Trophoblast cell (in vitro differentiated cells and primary cell): ENCODE measurements around the gene P2RY12.

Experiments used
- DNase-seq, 2 donors: peaks; one replicate each; pipeline ENCODE4 v3.0.0-alpha.2; 2016
- H2AFZ ChIP-seq: 2 replicates; pipeline ENCODE4 v1.6.1; 2013; ENCODE audit warnings: low read length, moderate library complexity, mild to moderate bottlenecking; ENCODE audit not compliant: insufficient read depth, poor library complexity
- H2AK5ac ChIP-seq: 2 replicates; pipeline ENCODE4 v1.6.1; 2013; ENCODE audit warnings: mild to moderate bottlenecking, low read length
- H2BK120ac ChIP-seq: 2 replicates; pipeline ENCODE4 v1.6.1; 2013; ENCODE audit warnings: low read length, mild to moderate bottlenecking, moderate library complexity; ENCODE audit not compliant: insufficient read depth, poor library complexity
- H2BK12ac ChIP-seq: 2 replicates; pipeline ENCODE4 v1.6.1; 2013; ENCODE audit warnings: mild to moderate bottlenecking, low read length, moderate library complexity
- H2BK5ac ChIP-seq: 2 replicates; pipeline ENCODE4 v1.6.1; 2013; ENCODE audit warnings: low read length, low read depth, moderate library complexity, mild to moderate bottlenecking; ENCODE audit not compliant: poor library complexity
- H3K14ac ChIP-seq: 2 replicates; pipeline ENCODE4 v1.6.1; 2013; ENCODE audit warnings: mild to moderate bottlenecking, low read length
- H3K18ac ChIP-seq: 2 replicates; pipeline ENCODE4 v1.6.1; 2013; ENCODE audit warnings: mild to moderate bottlenecking, low read length
- H3K23ac ChIP-seq: 2 replicates; pipeline ENCODE4 v1.6.1; 2013; ENCODE audit warnings: low read length
- H3K27ac ChIP-seq: 2 replicates; pipeline ENCODE4 v1.5.1; 2013; ENCODE audit warnings: low read depth, mild to moderate bottlenecking, inconsistent platforms, low read length, moderate library complexity
- H3K27me3 ChIP-seq: 2 replicates; pipeline ENCODE4 v1.6.1; 2013; ENCODE audit warnings: inconsistent platforms, mild to moderate bottlenecking, low read length, moderate library complexity; ENCODE audit not compliant: insufficient read depth
- H3K36me3 ChIP-seq, 2 experiments: 1 replicate in 1 of 2; 2 replicates in 1 of 2; pipeline ENCODE4 v1.6.1; 2013; ENCODE audit warnings: low read length in 2 of 2, mild to moderate bottlenecking in 2 of 2, moderate library complexity in 1 of 2; ENCODE audit not compliant: insufficient read depth in 2 of 2, control insufficient read depth in 1 of 2
- H3K4ac ChIP-seq: 2 replicates; pipeline ENCODE4 v1.6.1; 2013; ENCODE audit warnings: low read depth, mild to moderate bottlenecking, low read length, moderate library complexity
- H3K4me1 ChIP-seq, 2 experiments: 1 replicate in 1 of 2; 2 replicates in 1 of 2; pipeline ENCODE4 v1.6.1; 2013; ENCODE audit warnings: low read length in 2 of 2, mild to moderate bottlenecking in 2 of 2, moderate library complexity in 1 of 2; ENCODE audit not compliant: insufficient read depth in 2 of 2, control insufficient read depth in 1 of 2
- H3K4me2 ChIP-seq: 2 replicates; pipeline ENCODE4 v1.6.1; 2013; ENCODE audit warnings: inconsistent platforms, mild to moderate bottlenecking, low read length, moderate library complexity
- H3K4me3 ChIP-seq: 2 replicates; pipeline ENCODE4 v1.5.1; 2013; ENCODE audit warnings: mild to moderate bottlenecking, low read depth, low read length, inconsistent platforms
- H3K79me1 ChIP-seq: one replicate; pipeline ENCODE4 v1.6.1; 2013; ENCODE audit warnings: low read length
- H3K79me2 ChIP-seq: 2 replicates; pipeline ENCODE4 v1.6.1; 2013; ENCODE audit warnings: low read length, mild to moderate bottlenecking; ENCODE audit not compliant: control insufficient read depth, insufficient read depth, poor library complexity
- H3K9ac ChIP-seq: 2 replicates; pipeline ENCODE4 v1.6.1; 2013; ENCODE audit warnings: mild to moderate bottlenecking, low read length
- H3K9me3 ChIP-seq: 2 replicates; pipeline ENCODE4 v1.6.1; 2013; ENCODE audit warnings: low read depth, mild to moderate bottlenecking, control low read depth, inconsistent platforms, low read length; ENCODE audit not compliant: insufficient read depth
- H4K12ac ChIP-seq: 2 replicates; pipeline ENCODE4 v1.6.1; 2013; ENCODE audit warnings: low read depth, mild to moderate bottlenecking, low read length, moderate library complexity
- H4K8ac ChIP-seq: 2 replicates; pipeline ENCODE4 v1.6.1; 2013; ENCODE audit warnings: low read depth, mild to moderate bottlenecking, low read length, moderate library complexity
- H4K91ac ChIP-seq: one replicate; pipeline ENCODE4 v1.6.1; 2013; ENCODE audit warnings: low read depth, mild to moderate bottlenecking, low read length, moderate library complexity
- WGBS: extraction: QIAGEN DNeasy Blood & Tissue Kit; methylation state at CpG from one replicate; pipeline ENCODE4 v1.1.7; 2013; ENCODE audit warnings: missing lambda C conversion rate; ENCODE audit not compliant: insufficient read length, insufficient coverage; ENCODE audit errors: extremely low coverage; 5-methylcytosine and 5-hydroxymethylcytosine counted together

Gene P2RY12

GRCh38 chr3:151421938-151422337 lies 37.4 kb upstream of the P2RY12 start:
- Histone ChIP-seq H3K79me2 (no peaks in the 10 kb centered on the region), H3K27me3 (no peaks in the 10 kb centered on the region), H3K9ac (no peak overlapping the region), H4K8ac (no peak overlapping the region), H3K9me3 (no peaks in the 10 kb centered on the region), H3K27ac (no peak overlapping the region), H3K14ac (no peak overlapping the region), H2BK12ac (no peak overlapping the region), H3K23ac (no peak overlapping the region), H2BK120ac (no peak overlapping the region), H3K4me1 (peaks cover 0 to 2% of the 10 kb centered on the region in 2 experiments), H3K18ac (no peak overlapping the region), H4K91ac (no peak overlapping the region), H2AFZ (no peak overlapping the region), H2AK5ac (no peak overlapping the region), H3K4me3 (no peak overlapping the region), H3K4me2 (no peak overlapping the region), H3K36me3 (peaks cover 6 to 17% of the 10 kb centered on the region in 2 experiments), H2BK5ac (no peak overlapping the region), H3K4ac (no peak overlapping the region), H3K79me1 (no peaks in the 10 kb centered on the region), H4K12ac (no peak overlapping the region)
- no peak for DNase-seq
- WGBS: no CpG with 5 or more reads among the region's 4 CpGs

- H3K27ac ChIP-seq: no peak overlapping the region
- no CpG with 5 or more reads among the region's 6 CpGs for WGBS
Observed at GRCh38 chr3:151419806-151420205, 35.3 kb upstream of the P2RY12 start.

GRCh38 chr3:151415289-151415688 lies 30.7 kb upstream of the P2RY12 start:
- H3K79me2 ChIP-seq: no peaks in the 10 kb centered on the region
- no peak overlapping the region for H2BK5ac ChIP-seq
- no peak overlapping the region for H2BK120ac ChIP-seq
- no peak overlapping the region for H3K4me2 ChIP-seq
- H4K12ac ChIP-seq: no peak overlapping the region
- H3K79me1 ChIP-seq: no peaks in the 10 kb centered on the region
- H3K4me1 ChIP-seq: no peaks in the 10 kb centered on the region
- no peak overlapping the region for H2AFZ ChIP-seq
- no peak overlapping the region for H3K9ac ChIP-seq
- no peak overlapping the region for H4K8ac ChIP-seq
- H3K23ac ChIP-seq: no peak overlapping the region
- H3K18ac ChIP-seq: no peak overlapping the region
- no peak overlapping the region for H3K4me3 ChIP-seq
- no peak for DNase-seq
- no peak overlapping the region for H3K27ac ChIP-seq
- H4K91ac ChIP-seq: no peak overlapping the region
- no peaks in the 10 kb centered on the region for H3K27me3 ChIP-seq
- no peaks in the 10 kb centered on the region for H3K9me3 ChIP-seq
- H3K14ac ChIP-seq: no peak overlapping the region
- peaks cover 5 to 16% of the 10 kb centered on the region in 2 experiments for H3K36me3 ChIP-seq
- H3K4ac ChIP-seq: no peak overlapping the region
- no peak overlapping the region for H2AK5ac ChIP-seq
- no CpG with 5 or more reads among the region's 1 CpG for WGBS
- no peak overlapping the region for H2BK12ac ChIP-seq

More at GRCh38 chr3:151419806-151420205, 35.3 kb upstream of the P2RY12 start:
- Histone ChIP-seq H4K91ac (no peak overlapping the region), H4K12ac (no peak overlapping the region), H2BK5ac (no peak overlapping the region), H3K36me3 (peaks cover 6 to 19% of the 10 kb centered on the region in 2 experiments), H2AK5ac (no peak overlapping the region), H3K79me1 (no peaks in the 10 kb centered on the region), H2BK12ac (no peak overlapping the region), H2AFZ (no peak overlapping the region), H3K14ac (no peak overlapping the region), H3K18ac (no peak overlapping the region), H3K4ac (no peak overlapping the region), H2BK120ac (no peak overlapping the region), H3K27me3 (no peaks in the 10 kb centered on the region), H3K9me3 (no peaks in the 10 kb centered on the region), H3K79me2 (no peaks in the 10 kb centered on the region), H3K23ac (no peak overlapping the region), H3K4me2 (no peak overlapping the region), H3K4me3 (no peak overlapping the region), H3K9ac (no peak overlapping the region), H4K8ac (no peak overlapping the region), H3K4me1 (peaks cover 0 to 2% of the 10 kb centered on the region in 2 experiments)
- no peak for DNase-seq

- no peak overlapping the region for H2BK5ac ChIP-seq
- no peaks in the 10 kb centered on the region for H3K79me2 ChIP-seq
- no peak overlapping the region for H2AK5ac ChIP-seq
- H3K27me3 ChIP-seq: no peaks in the 10 kb centered on the region
- H4K12ac ChIP-seq: no peak overlapping the region
- no peaks in the 10 kb centered on the region for H3K9me3 ChIP-seq
- no peak overlapping the region for H4K8ac ChIP-seq
- H3K23ac ChIP-seq: no peak overlapping the region
- H2AFZ ChIP-seq: no peak overlapping the region
- no peak overlapping the region for H3K4me3 ChIP-seq
- H2BK120ac ChIP-seq: no peak overlapping the region
- no peak overlapping the region for H3K4ac ChIP-seq
- WGBS: no CpG with 5 or more reads among the region's 5 CpGs
- no peak overlapping the region for H2BK12ac ChIP-seq
- H3K27ac ChIP-seq: no peak overlapping the region
- H4K91ac ChIP-seq: no peak overlapping the region
- no peaks in the 10 kb centered on the region for H3K4me1 ChIP-seq
- H3K79me1 ChIP-seq: no peaks in the 10 kb centered on the region
- peaks cover 7 to 16% of the 10 kb centered on the region in 2 experiments for H3K36me3 ChIP-seq
- no peak overlapping the region for H3K14ac ChIP-seq
- DNase-seq: no peak
- H3K18ac ChIP-seq: no peak overlapping the region
- H3K9ac ChIP-seq: no peak overlapping the region
- no peak overlapping the region for H3K4me2 ChIP-seq
Observed at GRCh38 chr3:151412989-151413388, 28.4 kb upstream of the P2RY12 start.
